NCI-H128 (cell line): ENCODE data around the gene ADAMTSL1.

Experiments
- DNase-seq: peaks from one replicate; lab custom pipeline; 2025; ENCODE audit not compliant: unreplicated experiment; lab: John Stamatoyannopoulos, UW

ADAMTSL1 gene, protein sequence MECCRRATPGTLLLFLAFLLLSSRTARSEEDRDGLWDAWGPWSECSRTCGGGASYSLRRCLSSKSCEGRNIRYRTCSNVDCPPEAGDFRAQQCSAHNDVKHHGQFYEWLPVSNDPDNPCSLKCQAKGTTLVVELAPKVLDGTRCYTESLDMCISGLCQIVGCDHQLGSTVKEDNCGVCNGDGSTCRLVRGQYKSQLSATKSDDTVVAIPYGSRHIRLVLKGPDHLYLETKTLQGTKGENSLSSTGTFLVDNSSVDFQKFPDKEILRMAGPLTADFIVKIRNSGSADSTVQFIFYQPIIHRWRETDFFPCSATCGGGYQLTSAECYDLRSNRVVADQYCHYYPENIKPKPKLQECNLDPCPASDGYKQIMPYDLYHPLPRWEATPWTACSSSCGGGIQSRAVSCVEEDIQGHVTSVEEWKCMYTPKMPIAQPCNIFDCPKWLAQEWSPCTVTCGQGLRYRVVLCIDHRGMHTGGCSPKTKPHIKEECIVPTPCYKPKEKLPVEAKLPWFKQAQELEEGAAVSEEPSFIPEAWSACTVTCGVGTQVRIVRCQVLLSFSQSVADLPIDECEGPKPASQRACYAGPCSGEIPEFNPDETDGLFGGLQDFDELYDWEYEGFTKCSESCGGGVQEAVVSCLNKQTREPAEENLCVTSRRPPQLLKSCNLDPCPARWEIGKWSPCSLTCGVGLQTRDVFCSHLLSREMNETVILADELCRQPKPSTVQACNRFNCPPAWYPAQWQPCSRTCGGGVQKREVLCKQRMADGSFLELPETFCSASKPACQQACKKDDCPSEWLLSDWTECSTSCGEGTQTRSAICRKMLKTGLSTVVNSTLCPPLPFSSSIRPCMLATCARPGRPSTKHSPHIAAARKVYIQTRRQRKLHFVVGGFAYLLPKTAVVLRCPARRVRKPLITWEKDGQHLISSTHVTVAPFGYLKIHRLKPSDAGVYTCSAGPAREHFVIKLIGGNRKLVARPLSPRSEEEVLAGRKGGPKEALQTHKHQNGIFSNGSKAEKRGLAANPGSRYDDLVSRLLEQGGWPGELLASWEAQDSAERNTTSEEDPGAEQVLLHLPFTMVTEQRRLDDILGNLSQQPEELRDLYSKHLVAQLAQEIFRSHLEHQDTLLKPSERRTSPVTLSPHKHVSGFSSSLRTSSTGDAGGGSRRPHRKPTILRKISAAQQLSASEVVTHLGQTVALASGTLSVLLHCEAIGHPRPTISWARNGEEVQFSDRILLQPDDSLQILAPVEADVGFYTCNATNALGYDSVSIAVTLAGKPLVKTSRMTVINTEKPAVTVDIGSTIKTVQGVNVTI (N-terminal part only)

DNA sequence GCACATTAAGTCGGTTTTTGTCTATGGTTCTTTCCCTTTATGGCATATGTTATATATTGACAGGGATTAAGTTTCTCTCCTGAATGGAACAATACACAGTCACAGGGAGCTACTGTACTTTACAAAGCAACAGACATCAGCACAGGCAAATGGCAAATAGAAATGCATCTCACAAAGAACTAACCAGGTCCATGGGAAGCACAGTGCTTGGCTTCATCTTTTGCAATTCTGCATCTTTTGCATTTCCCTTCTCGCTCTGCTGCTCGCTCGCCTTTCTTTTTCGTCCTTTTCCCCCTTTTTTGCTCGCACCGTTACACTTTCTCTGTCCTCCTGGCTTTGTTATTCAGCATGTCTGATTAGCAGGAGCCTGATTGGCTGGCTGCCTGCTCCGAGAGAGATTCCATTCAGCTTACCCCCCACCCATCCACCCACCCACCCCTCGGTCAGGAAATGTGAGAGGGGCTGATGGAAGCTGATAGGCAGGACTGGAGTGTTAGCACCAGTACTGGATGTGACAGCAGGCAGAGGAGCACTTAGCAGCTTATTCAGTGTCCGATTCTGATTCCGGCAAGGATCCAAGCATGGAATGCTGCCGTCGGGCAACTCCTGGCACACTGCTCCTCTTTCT is at the start of gene ADAMTSL1:
Gene ADAMTSL1 (plus strand): TSS at position 502 of the 628 bp plus-strand sequence. CDS start 80 bp downstream, at position 582.
- DNase-seq, result peak; percentile 75

DNA sequence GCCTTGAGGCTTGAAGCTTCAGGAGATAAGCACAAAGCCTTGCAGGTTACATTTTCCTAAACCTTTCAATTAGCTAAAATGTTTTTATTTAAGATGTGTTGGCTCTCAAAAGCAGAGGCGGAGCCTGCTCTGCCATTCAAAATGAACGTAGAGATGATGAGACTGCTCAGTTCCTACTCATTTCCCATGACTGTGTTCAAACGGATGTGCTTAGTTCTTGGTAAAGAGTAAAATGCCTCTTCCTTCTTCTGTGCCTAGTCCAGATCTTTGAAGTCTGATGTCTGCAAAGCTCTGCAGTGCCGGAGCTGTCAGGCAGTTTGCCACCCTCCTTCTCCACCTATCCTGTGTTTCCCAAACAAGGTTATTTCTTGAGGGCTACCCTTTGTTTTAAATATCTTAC is 46.3 kb upstream of the ADAMTSL1 start:
- no peak for DNase-seq

DNA sequence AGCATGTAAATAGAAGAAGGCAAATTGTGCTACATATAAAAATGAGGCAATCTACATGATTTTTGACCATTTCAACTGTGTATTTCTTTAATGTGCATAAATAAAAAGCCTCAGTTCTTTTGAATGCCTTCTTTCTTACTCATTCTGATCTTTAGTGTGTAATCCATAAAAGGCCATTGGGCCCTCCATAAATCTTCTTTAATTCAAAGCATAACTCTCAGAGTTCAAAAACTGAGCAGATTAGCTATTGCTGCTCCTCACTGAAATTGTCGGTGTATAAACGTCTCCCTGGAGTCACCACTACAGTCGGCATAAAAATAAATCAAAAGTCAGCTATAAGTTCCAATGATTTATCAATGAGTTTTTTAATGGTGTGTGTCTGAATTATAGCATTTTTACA is 45.3 kb upstream of the ADAMTSL1 start:
- DNase-seq, result no peak

DNA sequence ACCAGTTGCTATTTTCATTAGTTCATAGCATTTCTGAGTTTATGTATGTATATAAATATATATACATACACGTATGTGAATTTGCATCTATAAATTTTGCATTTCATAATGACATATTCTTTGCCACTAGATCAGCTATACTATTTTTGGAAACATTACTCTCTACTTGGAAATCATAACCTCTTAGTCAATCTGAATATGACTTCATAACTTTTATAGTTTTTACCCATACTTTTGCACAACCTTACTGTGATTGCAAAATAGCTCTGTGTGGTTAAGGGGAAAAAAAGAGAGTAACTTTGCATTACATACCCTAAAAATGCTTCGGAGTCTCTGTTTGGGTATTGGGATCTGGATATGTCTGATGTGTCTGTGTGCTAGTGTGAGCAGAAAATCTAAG is 44.9 kb upstream of the ADAMTSL1 start:
- DNase-seq, result no peak

DNA sequence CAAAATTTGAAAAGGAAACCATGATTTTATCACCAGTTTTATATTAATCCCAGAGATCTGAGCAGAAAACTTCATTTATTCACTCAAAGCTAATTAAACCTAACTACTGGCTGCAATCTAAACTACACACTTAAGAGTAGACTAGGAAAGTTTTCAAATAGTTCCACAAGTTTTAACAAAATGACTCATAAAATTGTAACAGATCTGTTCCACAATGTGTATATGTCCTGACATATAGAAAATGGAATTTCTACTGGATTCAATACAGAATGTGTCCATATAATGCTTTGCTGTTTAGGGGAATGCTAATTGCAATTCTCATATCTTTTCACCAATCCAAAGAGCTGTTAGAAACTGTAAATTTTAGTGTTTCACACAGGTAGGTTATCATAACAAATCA is 40.3 kb upstream of the ADAMTSL1 start:
- no peak for DNase-seq

DNA sequence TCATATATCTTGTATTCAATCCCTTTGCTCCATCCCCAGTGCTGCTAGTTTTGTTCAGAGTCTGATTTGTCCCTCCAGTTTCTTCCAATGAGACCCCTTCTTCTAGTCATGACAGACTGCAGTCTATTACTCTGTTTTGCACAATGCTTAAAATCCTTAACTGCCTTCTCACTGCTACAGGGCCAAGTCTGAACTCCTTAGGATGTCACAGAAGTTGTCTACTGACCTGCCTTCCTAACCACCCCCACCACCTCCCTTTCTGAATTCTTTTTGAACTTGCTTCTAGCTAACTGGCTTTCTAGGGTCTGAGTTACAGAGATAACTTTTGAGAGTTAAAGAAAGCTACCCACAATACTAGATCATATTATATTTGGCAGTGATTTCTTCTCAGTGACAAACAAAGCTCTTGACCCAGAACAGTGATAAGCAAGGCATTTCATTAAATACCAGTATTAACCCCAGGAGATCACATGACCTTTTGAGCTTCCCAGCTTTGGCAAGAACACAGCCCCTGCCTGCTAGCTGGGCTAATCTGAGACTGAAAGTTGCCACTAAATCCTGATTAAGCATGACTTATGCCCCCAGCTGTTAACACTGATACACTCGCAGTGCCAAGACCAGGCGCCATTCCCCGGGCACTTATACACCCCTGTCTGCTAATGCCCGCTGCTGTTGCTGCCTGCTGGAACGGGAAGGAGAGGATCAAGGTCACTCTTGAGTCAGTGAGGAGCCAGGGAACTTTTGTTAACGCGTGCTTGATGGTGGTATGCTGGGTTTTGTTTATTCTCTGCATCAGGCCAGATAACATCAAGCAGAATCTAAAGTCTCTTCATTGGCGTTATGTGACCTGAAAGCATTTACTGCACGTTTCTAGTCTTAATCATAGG is 36.4 kb upstream of the ADAMTSL1 start:
- DNase-seq, result no peak

DNA sequence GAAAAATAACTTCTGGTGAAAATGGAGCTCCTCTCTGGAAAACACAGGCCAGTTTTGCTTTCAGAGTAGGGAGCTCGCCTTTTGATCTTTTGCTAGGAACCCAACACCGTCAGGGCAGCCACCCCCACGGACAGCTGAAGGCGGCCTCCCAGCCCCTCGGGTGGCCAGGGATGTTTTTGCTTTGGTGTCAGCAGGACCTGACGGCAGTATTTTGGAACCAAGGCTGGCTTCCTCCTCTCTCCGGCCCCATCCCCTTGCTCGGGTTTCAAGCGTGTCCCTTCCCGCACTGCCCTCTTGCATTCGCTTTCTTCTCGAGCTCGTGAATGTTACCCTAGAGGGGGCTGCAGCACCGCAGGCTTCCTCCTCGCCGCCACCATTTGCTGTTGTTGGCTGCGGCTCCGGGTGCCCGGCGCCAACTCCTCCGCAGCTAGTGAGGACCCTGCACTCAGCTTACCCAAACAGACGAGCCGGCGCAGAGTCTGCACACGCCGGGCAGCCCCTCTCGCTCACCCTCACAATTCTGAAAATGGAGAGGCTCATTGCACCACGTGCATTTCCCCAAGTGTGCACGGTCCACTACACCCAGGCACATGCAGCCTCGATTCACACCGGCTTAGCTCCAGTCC is 35.5 kb upstream of the ADAMTSL1 start:
- no peak for DNase-seq

DNA sequence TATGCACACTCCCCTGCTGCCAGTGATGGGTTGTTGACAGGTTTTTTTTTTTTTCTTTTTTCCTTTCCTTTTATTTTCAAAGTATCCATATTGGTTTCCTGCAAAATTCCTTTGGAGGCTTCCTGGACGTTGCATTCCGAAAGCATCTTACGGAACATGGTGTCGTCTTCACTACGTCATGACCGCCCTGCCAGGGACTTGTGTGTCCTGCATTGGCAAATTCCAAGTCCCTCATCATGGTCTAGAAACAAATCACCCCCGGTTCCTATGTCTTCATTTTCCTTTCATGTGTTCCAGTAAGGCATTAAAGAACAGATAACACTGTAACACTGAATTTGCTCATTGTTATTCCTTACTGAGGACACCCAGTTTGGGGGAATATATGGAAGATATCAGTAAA is 35.0 kb upstream of the ADAMTSL1 start:
- DNase-seq, result no peak

DNA sequence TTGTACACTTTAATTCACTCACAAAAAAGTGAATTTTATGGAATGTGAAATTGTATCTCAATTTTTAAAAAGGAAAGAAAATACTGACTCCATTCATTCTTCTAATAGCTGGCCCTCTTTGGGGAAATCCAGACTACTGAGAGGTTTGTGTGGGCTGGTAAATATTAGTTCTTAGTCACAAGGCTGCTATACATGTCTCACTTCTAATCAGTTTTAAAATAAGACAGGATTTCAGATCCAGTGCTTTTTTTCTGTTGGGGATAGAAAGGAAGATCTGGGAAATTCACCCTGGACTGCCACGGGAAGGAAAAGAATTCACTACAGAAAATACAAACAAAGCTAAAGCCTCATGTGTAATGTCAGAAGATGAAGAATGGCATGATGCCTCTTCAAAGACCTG is 32.7 kb upstream of the ADAMTSL1 start:
- no peak for DNase-seq

DNA sequence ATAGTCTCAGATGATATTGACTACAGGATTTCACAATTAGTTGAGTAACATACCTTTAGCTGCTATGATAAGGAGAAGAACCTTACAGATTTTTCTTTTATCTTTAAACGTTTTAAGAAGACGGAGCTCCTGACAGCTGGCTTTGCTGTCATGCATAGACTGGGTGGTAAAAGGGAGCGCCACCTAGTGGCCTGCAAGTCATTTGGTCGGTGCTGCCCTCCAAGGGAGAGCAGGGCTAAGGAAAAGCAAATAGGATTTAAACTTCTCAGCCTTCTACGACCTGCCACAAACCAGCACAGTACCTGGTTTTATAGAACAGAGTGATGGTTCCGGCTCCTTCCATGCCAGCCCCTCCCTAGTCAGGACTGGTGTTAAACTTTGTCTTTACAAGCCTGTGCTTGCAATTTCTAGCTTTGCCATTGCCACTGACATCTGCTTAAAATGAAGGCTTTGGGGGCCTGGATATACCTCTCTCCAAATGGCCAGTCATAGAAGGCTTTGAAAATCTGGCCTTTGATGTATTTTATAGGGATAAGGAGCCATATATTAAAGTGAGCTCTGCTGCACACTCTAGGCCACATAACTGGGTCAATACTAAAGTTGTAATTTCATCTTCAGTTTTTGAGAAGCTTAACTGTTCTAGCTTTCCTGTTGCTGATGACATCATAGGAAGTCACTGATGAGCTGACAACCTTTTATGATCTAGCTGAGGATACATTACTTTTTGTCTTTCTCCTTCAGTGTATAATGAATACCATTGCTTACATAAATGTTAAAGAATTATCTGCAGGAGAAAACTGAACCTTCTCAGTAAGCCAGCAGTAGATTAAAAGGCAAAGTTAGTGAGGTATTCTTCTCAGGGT is 31.1 kb upstream of the ADAMTSL1 start:
- DNase-seq, result no peak

DNA sequence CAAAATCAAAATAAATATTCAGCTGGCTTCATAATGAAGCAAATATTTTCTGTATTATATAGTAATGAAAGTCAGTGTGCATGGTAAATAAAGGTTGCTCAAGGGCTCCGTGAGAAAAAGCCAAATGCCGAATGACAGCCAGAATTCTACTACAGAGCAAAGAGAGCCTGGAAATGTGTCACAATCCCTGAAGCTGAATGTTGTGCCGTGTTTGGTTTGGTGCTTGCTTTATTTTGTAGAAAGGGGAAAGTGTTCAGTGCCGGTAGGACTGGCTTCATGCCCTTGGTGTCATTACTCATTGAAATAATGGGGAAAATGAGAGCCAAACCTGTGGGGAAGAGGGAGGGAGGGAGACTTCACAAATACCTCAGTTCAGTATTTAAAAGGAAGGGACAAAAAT is 26.8 kb upstream of the ADAMTSL1 start:
- no peak for DNase-seq

DNA sequence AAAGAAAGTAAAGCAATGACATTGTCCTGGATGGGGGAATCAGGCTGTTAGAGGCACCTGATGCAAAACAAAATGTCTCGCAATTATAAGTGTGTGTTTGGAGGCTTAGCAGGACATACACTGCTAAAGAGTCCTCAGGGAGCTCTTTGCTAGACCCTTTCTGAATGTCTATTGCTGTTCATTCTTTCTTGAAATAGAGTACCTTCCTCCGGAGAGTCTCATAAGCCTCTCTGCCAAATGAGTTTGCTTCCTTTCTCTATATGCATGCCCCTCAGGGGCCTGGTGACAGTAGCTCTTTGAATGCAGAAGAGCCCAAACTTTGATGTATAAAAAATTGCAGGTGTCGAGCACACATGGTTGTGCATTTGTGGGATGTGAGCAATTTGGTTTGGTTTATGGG is 26.4 kb upstream of the ADAMTSL1 start:
- no peak for DNase-seq

DNA sequence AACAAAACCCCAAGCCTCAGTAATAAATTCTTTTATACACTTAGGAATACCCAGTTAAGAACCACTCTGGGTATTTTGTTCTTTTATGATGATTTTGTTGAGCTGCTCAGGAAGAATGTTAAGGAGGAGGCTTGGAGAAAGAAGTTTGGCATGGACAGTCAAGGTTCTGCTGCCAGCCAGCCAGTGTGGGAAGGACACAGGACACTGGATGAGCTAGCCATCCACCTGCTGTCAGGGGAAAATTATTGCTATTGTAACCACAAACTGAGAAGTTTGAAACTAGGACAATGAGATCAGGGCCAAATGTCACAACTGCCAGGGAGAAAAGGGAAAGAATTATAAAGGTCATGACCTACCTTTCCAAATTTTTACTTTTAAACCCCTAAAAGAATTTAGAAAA is 25.9 kb upstream of the ADAMTSL1 start:
- DNase-seq, result no peak

DNA sequence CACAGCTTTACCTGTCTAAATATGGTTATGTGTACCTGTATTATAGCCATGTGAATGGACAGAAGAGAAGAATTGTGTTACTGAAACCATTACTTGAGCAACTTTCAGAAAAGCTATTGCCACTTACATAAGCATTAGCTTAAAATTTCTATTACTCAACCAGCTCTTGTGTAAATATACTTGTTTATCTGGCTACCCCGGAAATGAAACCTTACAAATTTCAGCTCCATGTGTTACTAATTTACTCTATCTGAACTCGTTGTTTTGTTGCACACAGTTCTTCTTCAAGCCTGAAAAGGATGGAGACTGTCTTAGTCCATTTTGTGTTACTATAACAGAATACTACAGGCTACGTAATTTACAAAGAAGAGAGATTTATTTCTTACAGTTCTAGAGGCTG is 22.5 kb upstream of the ADAMTSL1 start:
- no peak for DNase-seq

DNA sequence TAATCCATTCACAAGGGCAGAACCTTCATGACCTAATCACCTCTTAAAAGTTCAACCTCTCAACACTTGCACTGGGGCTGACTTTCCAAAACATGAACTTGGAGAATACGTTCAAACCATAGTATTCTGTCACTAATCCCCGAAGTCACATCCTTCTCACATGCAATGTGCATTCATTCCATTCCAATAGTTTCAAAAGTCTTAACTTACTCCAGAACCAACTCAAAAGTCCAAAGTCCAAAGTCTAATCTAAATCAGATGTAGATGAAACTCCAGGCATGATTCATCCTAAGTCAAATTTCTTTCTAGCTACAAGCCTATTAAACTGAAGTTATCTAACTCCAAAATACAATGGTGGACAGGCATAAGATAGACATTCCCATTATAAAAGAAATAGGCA is 21.7 kb upstream of the ADAMTSL1 start:
- DNase-seq, result no peak

DNA sequence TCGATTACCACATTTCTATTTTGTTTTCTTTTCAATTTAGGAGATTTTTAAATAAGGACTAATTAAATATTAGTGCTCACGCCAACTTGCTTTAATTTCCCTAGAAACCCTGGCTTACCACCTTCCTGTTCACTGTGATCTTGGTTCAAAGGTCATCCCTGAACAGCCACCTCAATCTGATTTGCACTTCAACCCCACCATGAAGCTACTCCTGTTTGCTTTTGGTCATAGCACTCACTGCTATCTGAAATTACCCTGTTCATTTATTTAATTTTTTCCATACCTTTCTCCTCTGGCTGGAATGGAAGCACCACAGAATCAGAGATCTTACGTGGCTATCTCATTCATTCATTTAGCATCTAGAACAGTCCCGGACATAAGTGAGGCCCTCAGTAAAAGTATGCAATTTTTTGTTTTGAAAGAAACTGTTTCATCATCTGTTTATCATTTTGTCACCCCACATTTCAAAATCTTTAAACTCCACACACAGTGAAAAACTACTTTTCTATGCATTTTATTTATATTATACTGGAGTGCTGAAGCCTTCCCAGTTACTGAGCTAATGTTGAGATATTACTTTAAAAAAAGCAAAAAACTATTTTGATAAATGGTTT is 17.2 kb upstream of the ADAMTSL1 start:
- DNase-seq, result no peak

DNA sequence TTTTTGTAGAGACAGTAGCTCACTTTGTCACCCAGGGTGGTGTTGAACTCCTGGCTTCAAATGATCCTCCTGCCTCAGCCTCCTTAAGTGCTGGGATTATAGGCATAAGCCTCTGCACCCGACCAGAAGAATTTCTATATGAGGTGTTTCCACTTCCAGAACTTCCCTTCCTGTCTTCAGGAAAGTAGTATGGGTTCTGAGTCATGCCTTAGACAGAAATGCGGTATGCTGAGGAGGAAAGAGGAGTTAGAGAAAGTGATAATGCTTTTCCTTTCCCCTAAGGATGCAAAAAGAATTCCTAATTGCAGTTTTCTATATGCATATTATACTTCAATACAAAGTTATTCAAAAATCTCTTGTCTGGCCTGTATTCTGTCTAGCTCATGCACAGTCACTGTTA is 16.4 kb upstream of the ADAMTSL1 start:
- DNase-seq, result no peak

DNA sequence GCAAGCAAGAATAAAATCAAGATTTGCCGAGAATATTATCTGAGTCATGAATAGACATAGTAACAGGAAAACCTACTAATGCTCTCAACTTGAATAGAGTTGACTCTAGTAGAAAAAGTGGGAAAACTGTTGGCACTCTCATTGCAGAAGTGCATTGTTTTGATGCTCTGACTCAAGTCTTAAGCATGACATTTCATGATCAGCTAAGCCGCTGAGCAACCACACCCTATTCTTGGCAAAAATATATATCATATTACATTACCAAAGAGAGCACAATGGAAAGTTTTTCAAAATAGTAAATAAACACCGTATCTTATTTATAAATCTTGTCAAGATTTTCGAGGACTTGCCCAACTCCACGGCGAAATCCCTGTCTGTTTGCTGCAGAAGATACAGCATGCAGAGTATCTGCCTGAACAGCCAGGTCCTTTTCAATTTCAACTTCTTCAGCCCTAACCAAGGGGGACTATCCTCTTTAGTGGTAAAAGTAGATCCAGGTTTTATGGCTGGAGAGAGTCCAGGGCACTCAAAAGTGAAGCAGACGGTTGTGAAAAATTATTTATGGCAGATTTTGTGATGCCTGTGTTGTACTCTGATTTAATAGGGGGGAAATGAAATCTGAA is 13.9 kb upstream of the ADAMTSL1 start:
- DNase-seq, result no peak
